Neural progenitor cell (in vitro differentiated cells): ENCODE data around the gene NINL. TPM values are rescaled to one million over a fixed set of nuclear protein-coding genes. Genes with fewer than 3 reads are reported as not detected.

Source experiments
- DNase-seq: peaks from one replicate; pipeline ENCODE4 v3.0.0-alpha.2; 2016; ENCODE audit warnings: low spot score
- H2AFZ ChIP-seq: fragments of 200-600 bp; sonication (generic); replicated peaks from 2 replicates; pipeline ENCODE4 v1.6.1; 2016; ENCODE audit warnings: antibody characterized with exemption
- H3F3A ChIP-seq: fragments of 200-600 bp; sonication (generic); 2 replicates; pipeline ENCODE4 v1.6.1; 2016; ENCODE audit warnings: antibody characterized with exemption, low read depth
- H3K27ac ChIP-seq: fragments of 200-600 bp; sonication (generic); 2 replicates; pipeline ENCODE4 v1.5.1; 2016; ENCODE audit warnings: mild to moderate bottlenecking
- H3K27me3 ChIP-seq: fragments of 200-600 bp; sonication (generic); 2 replicates; pipeline ENCODE4 v1.6.1; 2016; ENCODE audit warnings: mild to moderate bottlenecking, moderate library complexity
- H3K36me3 ChIP-seq: fragments of 200-600 bp; sonication (generic); 2 replicates; pipeline ENCODE4 v1.5.1; 2016
- H3K4me1 ChIP-seq: fragments of 200-600 bp; sonication (generic); 2 replicates; pipeline ENCODE4 v1.6.1; 2016; ENCODE audit warnings: mixed run types
- H3K4me2 ChIP-seq: fragments of 200-600 bp; sonication (generic); 2 replicates; pipeline ENCODE4 v1.6.1; 2016
- H3K4me3 ChIP-seq: fragments of 200-600 bp; sonication (generic); 2 replicates; pipeline ENCODE4 v1.5.1; 2016
- H3K79me2 ChIP-seq: fragments of 200-600 bp; sonication (generic); 2 replicates; pipeline ENCODE4 v1.6.1; 2016; ENCODE audit warnings: low read depth
- H3K9ac ChIP-seq: fragments of 200-600 bp; sonication (generic); 2 replicates; pipeline ENCODE4 v1.6.1; 2016
- H3K9me3 ChIP-seq: fragments of 200-600 bp; sonication (generic); 2 replicates; pipeline ENCODE4 v1.5.1; 2016; ENCODE audit warnings: low read depth
- H4K20me1 ChIP-seq: fragments of 200-600 bp; sonication (generic); 2 replicates; pipeline ENCODE4 v1.6.1; 2016; ENCODE audit warnings: low read depth
- H3K27ac Mint-ChIP-seq: 3 replicates; pipeline ENCODE4 v1.8.0; 2021; ENCODE audit warnings: mixed read lengths
- H3K27me3 Mint-ChIP-seq: 2 replicates; pipeline ENCODE4 v1.8.0; 2022; ENCODE audit warnings: low read depth, mild to moderate bottlenecking, inconsistent platforms, moderate library complexity, mixed read lengths; ENCODE audit not compliant: insufficient read depth
- H3K36me3 Mint-ChIP-seq: 3 replicates; pipeline ENCODE4 v1.8.0; 2021; ENCODE audit warnings: mixed read lengths
- H3K4me1 Mint-ChIP-seq: 3 replicates; pipeline ENCODE4 v1.8.0; 2021; ENCODE audit warnings: mixed read lengths
- H3K4me3 Mint-ChIP-seq: 3 replicates; pipeline ENCODE4 v1.8.0; 2021; ENCODE audit warnings: mild to moderate bottlenecking, moderate library complexity, mixed read lengths
- H3K9me3 Mint-ChIP-seq: 3 replicates; pipeline ENCODE4 v1.8.0; 2020; ENCODE audit warnings: mixed read lengths
- CTCF ChIP-seq: fragments of 200-600 bp; sonication (generic); IDR thresholded peaks from 2 replicates; pipeline ENCODE4 v1.5.1; 2017; ENCODE audit warnings: antibody characterized with exemption, mild to moderate bottlenecking
- EZH2 ChIP-seq: fragments of 200-600 bp; sonication (generic); IDR thresholded peaks from 2 replicates; pipeline ENCODE4 v1.6.1; 2017; ENCODE audit warnings: antibody characterized with exemption, mild to moderate bottlenecking, moderate library complexity
- EZH2phosphoT487 ChIP-seq: fragments of 200-600 bp; sonication (generic); IDR thresholded peaks from 2 replicates; pipeline ENCODE4 v1.6.1; 2017; ENCODE audit warnings: antibody characterized with exemption
- total RNA-seq: library from RNA; depleted of rRNA; stranded (reverse); fragments of >200 nt; gene quantifications from 2 replicates; pipeline ENCODE4 v1.2.3, GENCODE V29; 2015; ENCODE audit warnings: low replicate concordance

Gene NINL
- total RNA-seq, 1 donor from 2014 or later, result 21.5 TPM

DNA sequence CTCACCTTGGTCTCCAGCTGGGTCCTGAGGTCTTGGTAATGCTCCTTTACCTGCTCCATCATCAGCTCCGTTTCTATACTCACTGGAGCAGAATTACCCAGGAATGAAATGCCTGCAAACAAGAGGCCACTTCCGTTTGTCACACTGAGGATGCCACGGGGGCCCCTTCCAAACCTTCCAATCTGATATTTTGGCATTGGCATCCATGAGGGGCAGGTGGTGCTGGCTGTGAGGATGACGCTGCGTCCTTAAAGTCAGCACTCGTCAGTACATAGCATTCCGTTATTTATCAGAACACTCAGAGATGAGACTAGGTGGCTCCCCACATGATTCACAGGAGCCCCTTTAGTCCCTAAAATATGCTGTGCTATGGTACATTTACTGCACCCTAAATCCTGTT is 105.2 kb downstream of the NINL start:
- Histone ChIP-seq H3K4me3 (no peak overlapping the region), H3K4me2 (no peak overlapping the region), H3F3A (no peaks in the 10 kb centered on the region), H4K20me1 (no peaks in the 10 kb centered on the region), H3K4me1 (no peaks in the 10 kb centered on the region), H3K27ac (no peak overlapping the region), H3K79me2 (no peaks in the 10 kb centered on the region), H3K27me3 (no peaks in the 10 kb centered on the region), H3K36me3 (no peaks in the 10 kb centered on the region), H3K9me3 (no peaks in the 10 kb centered on the region), H3K9ac (no peak overlapping the region), H2AFZ (no peak overlapping the region)
- H3K27ac Mint-ChIP-seq, result no peak overlapping the region
- no peak for DNase-seq
- no peaks in the 10 kb centered on the region for H3K4me1 Mint-ChIP-seq
- peaks cover 28% of the 10 kb centered on the region for H3K36me3 Mint-ChIP-seq
- no peaks in the 10 kb centered on the region for H3K9me3 Mint-ChIP-seq
- peaks cover 2% of the 10 kb centered on the region for H3K27me3 Mint-ChIP-seq
- TF ChIP-seq CTCF, result no peak
- no peak for TF ChIP-seq EZH2phosphoT487
- TF ChIP-seq EZH2, result no peak
- no peak overlapping the region for H3K4me3 Mint-ChIP-seq

DNA sequence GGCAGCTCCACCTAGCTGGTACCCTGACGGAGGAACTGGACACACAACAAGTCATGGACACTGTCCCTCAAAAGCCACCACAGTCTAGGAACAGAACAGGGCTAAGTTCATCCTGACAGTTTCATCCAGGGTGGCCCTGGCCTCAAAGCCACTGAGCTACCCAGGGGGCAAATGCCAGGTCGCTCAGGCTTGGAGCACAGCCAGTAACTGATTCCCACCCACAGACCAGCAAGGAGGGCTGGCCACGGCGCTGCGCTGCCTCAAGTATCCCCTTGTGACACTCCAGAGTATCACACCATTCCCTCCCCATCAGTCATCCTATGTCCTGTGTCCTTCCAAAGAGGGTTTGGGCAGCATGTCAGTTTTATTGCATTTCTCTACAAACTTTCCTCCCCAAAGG is 105.7 kb downstream of the NINL start:
- Mint-ChIP-seq H3K4me3 (no peak overlapping the region), H3K27me3 (peaks cover 2% of the 10 kb centered on the region), H3K36me3 (peaks cover 26% of the 10 kb centered on the region), H3K4me1 (no peaks in the 10 kb centered on the region), H3K27ac (no peak overlapping the region), H3K9me3 (no peaks in the 10 kb centered on the region)
- no peaks in the 10 kb centered on the region for H3K27me3 ChIP-seq
- no peak for DNase-seq
- no peaks in the 10 kb centered on the region for H3K79me2 ChIP-seq
- TF ChIP-seq CTCF (no peak), EZH2phosphoT487 (no peak), EZH2 (no peak)
- H3K36me3 ChIP-seq, result no peaks in the 10 kb centered on the region
- H3K9ac ChIP-seq, result no peak overlapping the region
- no peak overlapping the region for H2AFZ ChIP-seq
- H4K20me1 ChIP-seq, result no peaks in the 10 kb centered on the region
- no peaks in the 10 kb centered on the region for H3K4me1 ChIP-seq
- H3K27ac ChIP-seq, result no peak overlapping the region
- no peak overlapping the region for H3K4me3 ChIP-seq
- H3K9me3 ChIP-seq, result no peaks in the 10 kb centered on the region
- no peak overlapping the region for H3K4me2 ChIP-seq
- H3F3A ChIP-seq, result no peaks in the 10 kb centered on the region

DNA sequence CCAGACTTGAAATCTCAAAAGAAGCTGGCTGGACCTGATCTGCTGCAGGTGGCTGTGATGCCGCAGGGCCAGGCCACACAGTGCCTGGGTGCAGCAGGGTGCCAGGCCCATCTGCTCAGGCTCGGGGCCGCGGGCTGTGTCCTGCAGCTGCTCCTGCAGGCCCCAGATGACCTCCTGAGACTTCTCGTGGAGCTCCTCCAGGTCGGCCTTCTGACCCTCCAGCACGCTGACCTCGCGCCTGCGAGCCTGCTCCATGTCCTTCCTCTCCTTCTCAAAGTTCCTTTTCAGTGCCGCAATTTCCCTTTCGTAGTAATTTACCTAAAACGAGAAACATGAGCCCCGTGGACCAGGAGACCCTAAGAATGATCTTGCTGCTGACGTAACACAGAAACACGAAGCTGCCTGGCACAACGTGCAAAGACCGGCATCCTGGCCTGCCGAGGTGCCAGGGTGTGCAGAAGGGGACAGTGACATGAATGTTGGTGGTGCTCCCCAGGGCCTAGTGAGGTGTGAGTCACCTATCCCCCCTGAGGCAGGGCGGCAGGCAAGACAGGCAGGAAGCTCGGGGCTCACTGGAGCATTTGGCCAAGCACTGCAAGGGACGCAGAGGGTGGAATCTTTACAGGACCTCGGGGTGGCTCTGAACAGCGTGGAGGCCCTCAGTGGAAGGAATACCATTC is 106.3 kb downstream of the NINL start:
- TF ChIP-seq EZH2, result no peak
- no peak for TF ChIP-seq EZH2phosphoT487
- TF ChIP-seq CTCF, result no peak
- no peak overlapping the region for H3K9ac ChIP-seq
- H3K4me1 Mint-ChIP-seq, result no peaks in the 10 kb centered on the region
- H4K20me1 ChIP-seq, result no peaks in the 10 kb centered on the region
- no peak overlapping the region for H3K27ac Mint-ChIP-seq
- H3K27me3 ChIP-seq, result no peaks in the 10 kb centered on the region
- no peaks in the 10 kb centered on the region for H3K36me3 ChIP-seq
- H3K9me3 Mint-ChIP-seq, result no peaks in the 10 kb centered on the region
- no peak for DNase-seq
- H3K4me3 ChIP-seq, result no peak overlapping the region
- H3K79me2 ChIP-seq, result no peaks in the 10 kb centered on the region
- H3K4me3 Mint-ChIP-seq, result no peak overlapping the region
- H3F3A ChIP-seq, result no peaks in the 10 kb centered on the region
- H3K4me1 ChIP-seq, result no peaks in the 10 kb centered on the region
- peaks cover 2% of the 10 kb centered on the region for H3K27me3 Mint-ChIP-seq
- H2AFZ ChIP-seq, result no peak overlapping the region
- peaks cover 27% of the 10 kb centered on the region for H3K36me3 Mint-ChIP-seq
- no peak overlapping the region for H3K27ac ChIP-seq
- no peak overlapping the region for H3K4me2 ChIP-seq
- H3K9me3 ChIP-seq, result no peaks in the 10 kb centered on the region
